Measurements from ENCODE around the gene HIRA.

Gene HIRA

GRCh38 chr22:19456541-19456940, 25.0 kb upstream of the HIRA start:
- TF ChIP-seq CTCF (IDR thresholded peaks at IDR 0.05; ENCODE audit: control insufficient read depth, insufficient read depth, low read depth, low read length, missing control alignments) = no peak
- DNase-seq (ENCODE audit: low read depth) = no peak
- no peak overlapping the region for H3K4me3 ChIP-seq (ENCODE audit: control insufficient read depth, low read depth, low read length)

GRCh38 chr22:19455585-19456370, 24.2 kb upstream of the HIRA start:
- DNase-seq (ENCODE audit: low read depth) = no peak
- no peak overlapping the region for H3K4me3 ChIP-seq (ENCODE audit: control insufficient read depth, low read depth, low read length)
- no peak for TF ChIP-seq CTCF (IDR thresholded peaks at IDR 0.05; ENCODE audit: control insufficient read depth, insufficient read depth, low read depth, low read length, missing control alignments)

DNA sequence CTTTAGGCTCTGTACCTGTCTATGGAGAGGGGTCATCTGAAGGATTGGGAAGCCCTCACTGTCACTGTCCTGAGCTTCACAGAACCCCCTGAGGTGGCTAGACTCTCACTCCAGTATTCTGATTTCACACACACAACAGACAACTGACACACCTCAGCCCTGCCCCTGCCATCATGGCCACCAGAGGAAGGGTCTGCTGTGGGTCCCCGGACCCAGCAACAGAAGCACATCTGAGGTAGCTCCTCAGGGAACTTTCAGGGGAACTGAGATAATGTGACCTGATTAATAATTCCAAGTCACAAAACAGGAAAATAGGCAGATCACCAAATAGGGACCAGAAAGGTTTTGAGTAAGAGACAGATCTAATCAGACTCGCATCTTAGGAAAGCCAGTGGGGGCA, 23.5 kb upstream of the HIRA start:
- no peak overlapping the region for H3K4me3 ChIP-seq (ENCODE audit: control insufficient read depth, low read depth, low read length)
- TF ChIP-seq CTCF (IDR thresholded peaks at IDR 0.05; ENCODE audit: control insufficient read depth, insufficient read depth, low read depth, low read length, missing control alignments) = no peak
- no peak for DNase-seq (ENCODE audit: low read depth)

DNA sequence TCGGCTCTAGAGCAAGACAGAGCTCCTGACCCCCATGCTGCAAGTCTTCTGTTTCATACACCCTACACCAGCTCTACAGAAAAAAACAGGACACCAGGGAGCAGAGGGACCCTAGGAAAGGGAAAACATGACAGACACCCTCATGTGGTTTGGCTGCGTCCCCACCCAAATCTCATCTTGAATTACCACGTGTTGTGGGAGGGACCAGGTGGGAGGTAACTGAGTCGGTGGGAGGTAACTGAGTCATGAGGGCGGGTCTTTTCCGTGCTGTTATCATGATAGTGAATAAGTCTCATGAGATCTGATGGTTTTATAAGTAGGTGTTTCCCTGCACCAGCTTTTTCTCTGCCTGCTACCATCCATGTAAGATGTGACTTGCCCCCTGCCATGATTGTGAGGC, 22.6 kb upstream of the HIRA start:
- no peak for DNase-seq (ENCODE audit: low read depth)
- TF ChIP-seq CTCF (IDR thresholded peaks at IDR 0.05; ENCODE audit: control insufficient read depth, insufficient read depth, low read depth, low read length, missing control alignments) = no peak

GRCh38 chr22:19453718-19454117, 22.2 kb upstream of the HIRA start:
- no peak for TF ChIP-seq CTCF (IDR thresholded peaks at IDR 0.05; ENCODE audit: control insufficient read depth, insufficient read depth, low read depth, low read length, missing control alignments)
- no peak for DNase-seq (ENCODE audit: low read depth)
- no peak overlapping the region for H3K4me3 ChIP-seq (ENCODE audit: control insufficient read depth, low read depth, low read length)

More for the DNA sequence above, 22.6 kb upstream of the HIRA start:
- no peak overlapping the region for H3K4me3 ChIP-seq (ENCODE audit: control insufficient read depth, low read depth, low read length)

GRCh38 chr22:19451570-19451969, 20.0 kb upstream of the HIRA start:
- no peak for TF ChIP-seq CTCF (IDR thresholded peaks at IDR 0.05; ENCODE audit: control insufficient read depth, insufficient read depth, low read depth, low read length, missing control alignments)
- no peak for DNase-seq (ENCODE audit: low read depth)
- H3K4me3 ChIP-seq (ENCODE audit: control insufficient read depth, low read depth, low read length) = no peak overlapping the region
